HepG2 (cell line): Measurements from ENCODE around the gene CSTB. TPM values are rescaled to one million over a fixed set of nuclear protein-coding genes. Genes with fewer than 3 reads are reported as not detected.

Experiments
- ATAC-seq: fragments of 200-7000 bp; cut with Tn5 transposase; 3 replicates; pipeline ENCODE4 v1.9.1; 2020; ENCODE audit warnings: mild to moderate bottlenecking, moderate library complexity
- BruUV-seq: library from RNA; stranded (reverse); fragments of 400-500 nt; replicated peaks from 2 replicates; lab custom pipeline; 2021; lab: Mats Ljungman, UMichigan
- CTCF ChIA-PET: fragments of 300-600 bp; formaldehyde crosslinking; extraction: SDS; loops from one replicate; lab custom pipeline; 2021; ENCODE audit warnings: low total read pairs, inconsistent platforms, low intra/inter-chr PET ratio; lab: Yijun Ruan, JAX
- POLR2A ChIA-PET: fragments of 350-600 bp; sonication (Branson Sonifier 250); formaldehyde crosslinking; loops from one replicate; lab custom pipeline; 2020; ENCODE audit warnings: antibody characterized with exemption, inconsistent platforms; lab: Yijun Ruan, JAX
- DNase-seq: peaks from one replicate; pipeline ENCODE4 v3.0.0-alpha.2; 2015; ENCODE audit warnings: low spot score
- FAIRE-seq: peaks from 3 replicates; lab custom pipeline; 2011; peaks lifted over from hg19 to GRCh38; lab: Jason Lieb, UNC
- H2AFZ ChIP-seq: one replicate; pipeline ENCODE4 v1.6.1; 2011; ENCODE audit warnings: low read length, inconsistent platforms
- H3K27ac ChIP-seq: fragments of 300-600 bp; 3 replicates; pipeline ENCODE4 v1.8.0; 2011; ENCODE audit warnings: mixed run types, mild to moderate bottlenecking, mixed read lengths, low read length, inconsistent platforms; ENCODE audit not compliant: insufficient read depth; ENCODE audit errors: extremely low read length
- H3K27me3 ChIP-seq, 2 experiments: fragments of 200-600 bp in 1 of 2; 2 replicates in 1 of 2; 3 replicates in 1 of 2; pipeline versions ENCODE4 v1.6.0 to v1.8.0; 2011; ENCODE audit warnings: low read length in 2 of 2, mild to moderate bottlenecking in 2 of 2, moderate library complexity in 2 of 2, inconsistent platforms in 1 of 2; ENCODE audit not compliant: insufficient read depth in 2 of 2, control insufficient read depth in 1 of 2
- H3K36me3 ChIP-seq, 2 experiments: fragments of 200-600 bp in 1 of 2; replicated peaks in 1 of 2; 2 replicates in 1 of 2; 3 replicates in 1 of 2; pipeline versions ENCODE4 v1.5.1 to v1.8.0; 2011; ENCODE audit warnings: low read length in 2 of 2, inconsistent platforms in 1 of 2; ENCODE audit not compliant: insufficient read depth in 2 of 2, control insufficient read depth in 1 of 2
- H3K4me1 ChIP-seq: 2 replicates; pipeline ENCODE4 v1.5.1; 2012; ENCODE audit warnings: low read length, inconsistent platforms; ENCODE audit not compliant: insufficient read depth
- H3K4me2 ChIP-seq: 2 replicates; pipeline ENCODE4 v1.6.0; 2011; ENCODE audit warnings: low read depth, low read length, inconsistent platforms
- H3K4me3 ChIP-seq, 3 experiments: fragments of 200-600 bp in 1 of 3; sonication (generic), shearing (Covaris generic) in 1 of 3; replicated peaks in 1 of 3; 2 replicates each; pipeline ENCODE4 v1.5.1; 2011 to 2016; ENCODE audit warnings: low read length in 3 of 3, inconsistent platforms in 2 of 3, low read depth in 2 of 3, mild to moderate bottlenecking in 2 of 3, control low read depth in 1 of 3, mixed read lengths in 1 of 3; ENCODE audit not compliant: insufficient read depth in 1 of 3
- H3K79me2 ChIP-seq: one replicate; pipeline ENCODE4 v1.6.1; 2011; ENCODE audit warnings: low read length, inconsistent platforms; ENCODE audit not compliant: insufficient read depth
- H3K9ac ChIP-seq: 2 replicates; pipeline ENCODE4 v1.6.0; 2011; ENCODE audit warnings: mild to moderate bottlenecking, low read depth, low read length, inconsistent platforms; ENCODE audit not compliant: insufficient read depth
- H3K9me3 ChIP-seq: 2 replicates; pipeline ENCODE4 v1.5.1; 2012; ENCODE audit warnings: mild to moderate bottlenecking, low read length
- H4K20me1 ChIP-seq: 2 replicates; pipeline ENCODE4 v1.6.0; 2011; ENCODE audit warnings: inconsistent platforms, mild to moderate bottlenecking, low read length, moderate library complexity; ENCODE audit not compliant: insufficient read depth
- EZH2 ChIP-seq: conservative IDR thresholded peaks from 2 replicates; pipeline ENCODE4 v1.6.1; 2012; ENCODE audit warnings: mild to moderate bottlenecking, low read depth, low read length, moderate library complexity
- HNRNPL ChIP-seq: fragments of 200-400 bp; formaldehyde crosslinking; IDR thresholded peaks from 2 replicates; pipeline ENCODE4 v1.6.1; 2017; ENCODE audit warnings: mild to moderate bottlenecking, low read depth, low read length
- IKZF1 ChIP-seq: fragments of 450-650 bp; IDR thresholded peaks from 2 replicates; pipeline ENCODE4 v1.7.1; 2016
- IRF9 ChIP-seq: sonication (generic); formaldehyde crosslinking; IDR thresholded peaks from 2 replicates; pipeline ENCODE4 v1.8.0; 2022; ENCODE audit warnings: missing genetic modification reagents, mild to moderate bottlenecking, borderline replicate concordance
- NKX3-1 ChIP-seq: sonication (generic); formaldehyde crosslinking; IDR thresholded peaks from 2 replicates; pipeline ENCODE4 v1.5.0; 2020; ENCODE audit warnings: missing genetic modification reagents
- RARA ChIP-seq: IDR thresholded peaks from 2 replicates; pipeline ENCODE4 v1.6.1; 2016; ENCODE audit warnings: missing genetic modification reagents, missing compliant biosample characterization
- TBX2 ChIP-seq: sonication (generic); formaldehyde crosslinking; IDR thresholded peaks from 2 replicates; pipeline ENCODE4 v1.5.0; 2020; ENCODE audit warnings: missing genetic modification reagents, mild to moderate bottlenecking, borderline replicate concordance
- U2AF1 ChIP-seq: fragments of 200-400 bp; formaldehyde crosslinking; optimal IDR thresholded peaks from 2 replicates; pipeline ENCODE3; 2017; ENCODE audit warnings: mild to moderate bottlenecking, low read depth, low read length
- ZNF687 ChIP-seq: sonication (generic); formaldehyde crosslinking; IDR thresholded peaks from 2 replicates; pipeline ENCODE4 v1.5.1; 2020; ENCODE audit warnings: mild to moderate bottlenecking, missing genetic modification reagents, moderate library complexity
- WGBS: methylation state at CpG from one replicate; pipeline ENCODE4 v1.1.6; 2017; ENCODE audit warnings: low lambda C conversion rate; 5-methylcytosine and 5-hydroxymethylcytosine counted together
- in situ Hi-C: cut with HindIII; loops from 2 replicates; pipeline ENCODE4 v1.10.0; 2017; ENCODE audit warnings: low pct_unique_long_range_greater_than_20kb; ENCODE audit not compliant: extremely low pct_ligation_motif_present
- intact Hi-C: fragments of 100-400 bp; cut with micrococcal nuclease; formaldehyde crosslinking; loops from one replicate; pipeline ENCODE4 v1.10.0; 2022; ENCODE audit not compliant: unreplicated experiment
- polyA plus RNA-seq, 8 experiments: library from polyadenylated mRNA; depleted of rRNA in 3 of 8; stranded (reverse) in 7 of 8; unstranded in 1 of 8; fragments of >200 nt; fragmentation: Illumina TruSeq in 4 of 8; extraction: Trizol in 4 of 8; gene quantifications; 2 replicates each; pipeline versions ENCODE4 v1.2.1 to v1.2.3, GENCODE V29; 2011 to 2016; ENCODE audit warnings: low read depth in 4 of 8, missing spikeins in 1 of 8, mixed read lengths in 1 of 8; ENCODE audit not compliant: insufficient read depth in 1 of 8
- total RNA-seq, 5 experiments: library from RNA; depleted of rRNA; stranded (reverse); fragments of >200 nt; fragmentation: Illumina TruSeq; extraction: Trizol; gene quantifications; 2 replicates each; pipeline ENCODE4 v1.2.3, GENCODE V29; 2016; ENCODE audit warnings: low read depth in 1 of 5

CSTB gene
- total and polyA plus RNA-seq, 2 of the 13 experiments (the other 11 are each of a cell fraction or from before 2014, with no cell fraction given): 11.7 to 94.1 TPM

DNA sequence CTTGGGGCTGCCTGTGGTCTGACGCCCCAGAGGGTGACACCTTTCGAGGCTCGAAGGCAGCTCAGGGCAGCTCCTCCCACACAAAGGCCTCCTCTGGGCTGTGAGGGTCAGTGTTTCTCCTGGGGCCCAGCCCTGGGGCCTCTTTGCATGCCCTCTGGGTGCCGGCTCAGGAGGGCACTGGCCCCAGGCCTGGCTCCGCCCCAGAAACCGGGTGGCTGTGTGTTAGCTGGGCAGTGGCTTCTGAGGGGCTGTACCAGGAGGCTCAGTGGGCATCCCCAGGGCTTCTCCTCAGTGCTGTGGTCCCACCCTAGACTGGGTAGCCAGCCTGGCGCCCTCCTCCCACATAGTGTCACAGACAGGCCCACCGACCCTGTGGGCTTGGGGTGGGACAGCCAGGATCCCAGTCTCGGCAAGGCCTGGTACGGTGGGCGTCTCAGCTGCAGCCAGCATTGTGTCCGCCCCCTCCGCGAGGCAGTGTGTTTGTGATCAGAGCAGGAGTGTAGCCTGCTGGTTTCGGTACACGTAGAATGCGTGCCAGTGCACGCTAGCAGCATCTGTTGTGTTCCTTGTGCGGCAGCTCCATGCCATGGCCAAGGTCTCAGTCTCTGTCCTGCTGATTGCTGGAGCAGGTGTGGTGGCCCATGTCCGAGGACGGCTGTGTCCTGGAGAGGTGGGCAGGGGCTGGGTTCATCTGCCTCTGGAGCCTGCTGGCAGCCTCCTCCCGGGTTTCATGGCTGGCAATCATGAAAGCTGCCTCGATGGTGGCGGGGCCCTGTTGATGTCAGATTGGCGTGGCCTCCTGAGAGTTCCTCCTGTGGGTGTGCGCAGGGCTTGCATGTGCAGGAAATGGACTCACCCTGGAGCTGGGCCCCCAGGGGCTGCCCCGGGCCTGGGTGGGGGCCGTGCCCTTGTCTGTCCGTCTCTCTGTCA is 41.3 kb upstream of the CSTB start:
- no TSS peak for BruUV-seq
- intact Hi-C loops: loop anchor here (10.0 kb wide), 1 partner anchor 97 kb away; no protein-coding TSS in a partner anchor
- CTCF ChIA-PET: no interaction called here

GRCh38 chr21:43816611-43817071 is 40.5 kb upstream of the CSTB start:
- H3K79me2 ChIP-seq: no peaks in the 10 kb centered on the region
- FAIRE-seq: no peak
- ChIA-PET POLR2A (interaction anchor here (0.6 kb wide), 1 partner anchor 12 kb away, joined by 4 read pairs; no protein-coding TSS in a partner anchor), CTCF (no interaction called here)
- H3K9ac ChIP-seq: no peak overlapping the region
- in situ Hi-C loops (no loop called here), intact Hi-C loops (loop anchor here (10.0 kb wide), 1 partner anchor 98 kb away; no protein-coding TSS in a partner anchor)
- BruUV-seq: no TSS peak
- H3K27me3 ChIP-seq: peaks cover 3 to 11% of the 10 kb centered on the region in 2 experiments; a peak in 4 of 5 replicates
- peak overlapping the region; percentile 35 for H3K4me2 ChIP-seq
- no peak for DNase-seq
- peaks cover 50% of the 10 kb centered on the region for H3K4me1 ChIP-seq
- no peak overlapping the region for H3K27ac ChIP-seq
- H3K4me3 ChIP-seq: peak overlapping the region in 1 of 3 experiments; percentile 45; a peak in 1 of 6 replicates
- ATAC-seq: peak; percentile 20
- no peaks in the 10 kb centered on the region for H4K20me1 ChIP-seq
- WGBS: 7% methylated on average over 4 of the region's 14 CpGs
- H3K36me3 ChIP-seq: no peaks in the 10 kb centered on the region
- H2AFZ ChIP-seq: no peak overlapping the region
- no peaks in the 10 kb centered on the region for H3K9me3 ChIP-seq
- TF ChIP-seq U2AF1 (no peak), ZNF687 (0 out of 2 replicates have a peak, but pooled peaks have one; percentile 35), EZH2 (no peak), NKX3-1 (CRISPR knock-in tag) (no peak), IRF9 (CRISPR knock-in tag) (0 out of 2 replicates have a peak, but pooled peaks have one; percentile 45), RARA (CRISPR knock-in tag) (peak; percentile 28; the same call in 1 of the 2 replicates)

More for the DNA sequence above, 41.3 kb upstream of the CSTB start:
- H4K20me1 ChIP-seq: no peaks in the 10 kb centered on the region
- ATAC-seq: peak; percentile 4
- no peaks in the 10 kb centered on the region for H3K36me3 ChIP-seq
- H3K4me1 ChIP-seq: peaks cover 42% of the 10 kb centered on the region
- peak overlapping the region in 1 of 3 experiments; percentile 45; a peak in 1 of 6 replicates for H3K4me3 ChIP-seq
- no peak overlapping the region for H3K9ac ChIP-seq
- in situ Hi-C loops: no loop called here
- H2AFZ ChIP-seq: no peak overlapping the region
- H3K27me3 ChIP-seq: peaks cover 3 to 11% of the 10 kb centered on the region in 2 experiments; a peak in 4 of 5 replicates
- FAIRE-seq: no peak
- no peak for DNase-seq
- TF ChIP-seq HNRNPL (0 out of 2 replicates have a peak, but pooled peaks have one; percentile 24), IKZF1 (no peak), TBX2 (0 out of 2 replicates have a peak, but pooled peaks have one; percentile 33)
- TF ChIP-seq, all 625 proteins: peak for 2
- Histone ChIP-seq H3K4me2 (peak overlapping the region; percentile 35), H3K79me2 (no peaks in the 10 kb centered on the region), H3K9me3 (no peaks in the 10 kb centered on the region), H3K27ac (no peak overlapping the region)
- 44% methylated on average over 11 of the region's 29 CpGs for WGBS
- POLR2A ChIA-PET: interaction anchor here (0.6 kb wide), 1 partner anchor 12 kb away, joined by 4 read pairs; no protein-coding TSS in a partner anchor
